ENCODE measurements around the gene PIK3R4. TPM values are rescaled to one million over a fixed set of nuclear protein-coding genes. Genes with fewer than 3 reads are reported as not detected.

Gene PIK3R4
- total RNA-seq, 2 donors from 2014 or later = 29.0 to 30.8 TPM

DNA sequence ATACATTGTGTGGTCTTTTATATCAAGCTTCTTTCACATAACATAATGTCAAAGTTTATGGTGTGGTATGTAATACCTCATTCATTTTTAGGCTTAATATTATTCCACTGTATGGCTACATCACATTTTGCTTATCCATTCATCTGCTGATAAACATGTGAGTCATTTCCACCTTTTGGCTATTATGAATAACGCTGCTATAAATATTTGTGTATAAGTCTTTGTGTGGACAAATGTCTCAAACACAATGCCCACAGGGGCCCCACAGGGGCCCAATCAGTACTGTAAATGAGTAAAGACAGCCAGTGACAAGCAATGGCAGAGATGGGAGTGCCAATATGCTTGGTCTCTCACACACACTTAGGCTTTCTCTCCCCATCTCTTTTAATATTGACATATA lies 54.2 kb downstream of the PIK3R4 start:
- ATAC-seq = no peak
- Mint-ChIP-seq H3K4me3 (no peak overlapping the region), H3K4me1 (ENCODE audit: low read depth in 2 of 2) (peaks cover 4 to 8% of the 10 kb centered on the region in 2 donors)

DNA sequence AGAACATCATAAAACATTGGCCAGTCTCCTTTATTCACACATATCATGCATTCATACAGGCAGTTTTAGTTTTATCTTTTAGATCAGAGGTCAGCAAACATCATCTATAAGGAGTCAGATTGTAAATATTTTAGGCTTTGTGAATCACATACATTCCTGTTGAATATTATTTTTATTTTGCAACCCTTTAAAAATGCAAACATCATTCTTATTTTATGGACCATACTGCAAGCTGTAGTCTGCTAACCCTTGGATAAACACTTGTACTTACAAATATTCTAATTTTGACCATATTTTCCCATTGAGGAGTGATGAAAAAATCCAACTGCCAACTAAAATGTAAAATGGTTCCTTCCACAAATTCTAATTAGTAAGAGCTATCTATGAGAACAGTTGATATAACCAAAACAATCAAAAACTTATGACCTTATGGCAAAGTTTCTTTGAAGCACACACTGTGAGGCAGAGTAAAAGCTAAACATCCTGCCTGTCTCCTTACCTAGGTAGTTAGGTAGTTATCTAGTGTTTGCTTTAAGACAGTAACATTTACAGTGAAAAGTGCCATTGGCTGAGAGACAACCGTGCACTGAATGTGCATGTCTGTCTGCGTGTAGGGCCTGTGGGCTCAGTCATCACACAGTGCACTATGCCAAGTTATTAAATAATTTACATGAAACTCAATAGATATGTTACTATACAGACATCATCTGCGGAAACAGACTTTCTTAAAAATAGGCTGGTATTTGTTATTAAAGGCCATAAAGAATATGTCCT lies 57.7 kb downstream of the PIK3R4 start:
- Mint-ChIP-seq H3K4me1 (ENCODE audit: low read depth in 2 of 2) (peaks cover 4 to 8% of the 10 kb centered on the region in 2 donors), H3K4me3 (no peak overlapping the region), H3K27ac (no peak overlapping the region), H3K9me3 (no peaks in the 10 kb centered on the region), H3K27me3 (no peaks in the 10 kb centered on the region), H3K36me3 (peaks cover 23% of the 10 kb centered on the region)
- no peak for DNase-seq (ENCODE audit: low spot score)
- no peak for ATAC-seq

More for the DNA sequence above, 54.2 kb downstream of the PIK3R4 start:
- H3K27me3 Mint-ChIP-seq = no peaks in the 10 kb centered on the region
- no peaks in the 10 kb centered on the region for H3K9me3 Mint-ChIP-seq
- DNase-seq (ENCODE audit: low spot score) = no peak
- H3K36me3 Mint-ChIP-seq = peaks cover 21% of the 10 kb centered on the region
- no peak overlapping the region for H3K27ac Mint-ChIP-seq

DNA sequence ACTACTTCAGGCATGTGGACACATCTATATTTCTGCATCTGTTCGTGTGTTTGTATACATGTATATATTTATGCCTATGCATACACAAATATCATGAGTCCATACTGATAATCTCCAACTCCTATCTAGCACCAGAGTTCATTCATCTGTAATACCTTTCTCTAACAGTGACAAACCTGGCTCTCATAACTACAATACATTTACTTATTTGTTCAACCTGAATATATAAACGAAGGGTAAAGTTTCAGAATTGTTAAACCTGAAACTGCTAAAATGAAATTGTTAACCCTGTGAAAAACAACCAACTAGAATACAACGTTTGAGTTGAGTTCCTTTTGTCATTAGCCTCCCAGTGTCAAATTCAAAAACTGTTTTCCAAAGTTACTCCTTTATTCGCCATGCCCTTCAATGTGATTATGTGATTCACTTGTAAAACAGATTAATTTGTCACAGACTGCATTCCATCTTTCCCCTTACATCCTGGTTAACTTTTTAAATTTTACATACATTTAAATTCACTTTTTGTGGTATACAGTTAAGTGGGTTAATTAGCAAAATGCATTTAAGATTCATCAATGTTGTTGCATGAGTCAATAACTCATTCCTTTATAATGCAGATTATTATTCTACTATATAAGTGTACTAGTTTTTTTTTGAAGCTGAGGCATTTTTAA lies 58.5 kb downstream of the PIK3R4 start:
- peaks cover 30% of the 10 kb centered on the region for H3K36me3 Mint-ChIP-seq
- no peak overlapping the region for H3K27ac Mint-ChIP-seq
- no peak overlapping the region for H3K4me3 Mint-ChIP-seq
- no peak for ATAC-seq
- no peak for DNase-seq (ENCODE audit: low spot score)
- H3K4me1 Mint-ChIP-seq (ENCODE audit: low read depth in 2 of 2) = peaks cover 4 to 8% of the 10 kb centered on the region in 2 donors
- no peaks in the 10 kb centered on the region for H3K9me3 Mint-ChIP-seq
- H3K27me3 Mint-ChIP-seq = no peaks in the 10 kb centered on the region

DNA sequence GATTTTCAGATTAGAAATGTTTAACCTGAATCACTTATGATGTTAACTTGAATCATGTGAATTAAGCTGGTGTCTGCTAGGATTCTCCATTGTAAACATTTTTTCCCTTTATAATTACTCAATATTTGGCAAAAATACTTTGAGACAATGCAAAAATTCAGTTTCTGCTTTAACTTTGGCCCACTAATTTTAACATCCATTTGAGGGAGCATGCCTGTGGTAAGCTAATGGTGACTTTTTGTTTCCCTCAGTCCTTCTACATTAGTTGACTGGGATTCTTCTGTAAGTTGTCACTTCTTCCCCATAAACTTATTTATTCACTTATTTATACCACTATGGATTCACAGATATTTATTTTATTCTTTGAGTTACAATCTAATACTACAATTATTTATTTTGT lies 59.3 kb downstream of the PIK3R4 start:
- Mint-ChIP-seq H3K4me1 (ENCODE audit: low read depth in 2 of 2) (peaks cover 4 to 8% of the 10 kb centered on the region in 2 donors), H3K36me3 (peaks cover 35% of the 10 kb centered on the region), H3K27me3 (no peaks in the 10 kb centered on the region), H3K27ac (no peak overlapping the region), H3K9me3 (no peaks in the 10 kb centered on the region), H3K4me3 (no peak overlapping the region)
- DNase-seq (ENCODE audit: low spot score) (no peak), ATAC-seq (no peak)

DNA sequence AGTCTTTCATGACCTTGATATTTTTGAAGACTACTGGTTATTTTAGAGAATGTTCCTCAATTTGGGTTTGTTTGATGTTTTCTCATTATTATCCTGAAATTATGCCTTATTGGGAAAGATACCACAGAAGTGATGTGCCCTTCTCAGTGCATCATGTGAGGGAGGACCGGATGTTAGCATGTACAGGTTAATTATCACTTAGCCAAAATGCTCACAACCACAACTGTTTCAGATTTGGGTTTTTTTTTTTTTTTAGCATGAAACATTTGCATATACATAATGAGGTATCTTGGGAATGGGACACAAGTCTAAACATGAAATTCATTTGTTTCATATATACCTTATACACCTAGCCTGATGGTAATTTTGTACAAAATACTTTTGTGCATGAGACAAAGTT lies 59.8 kb downstream of the PIK3R4 start:
- peaks cover 4 to 8% of the 10 kb centered on the region in 2 donors for H3K4me1 Mint-ChIP-seq (ENCODE audit: low read depth in 2 of 2)
- ATAC-seq (no peak), DNase-seq (ENCODE audit: low spot score) (no peak)
- peaks cover 33% of the 10 kb centered on the region for H3K36me3 Mint-ChIP-seq
- no peak overlapping the region for H3K4me3 Mint-ChIP-seq
- no peaks in the 10 kb centered on the region for H3K9me3 Mint-ChIP-seq
- no peak overlapping the region for H3K27ac Mint-ChIP-seq
- H3K27me3 Mint-ChIP-seq = no peaks in the 10 kb centered on the region

DNA sequence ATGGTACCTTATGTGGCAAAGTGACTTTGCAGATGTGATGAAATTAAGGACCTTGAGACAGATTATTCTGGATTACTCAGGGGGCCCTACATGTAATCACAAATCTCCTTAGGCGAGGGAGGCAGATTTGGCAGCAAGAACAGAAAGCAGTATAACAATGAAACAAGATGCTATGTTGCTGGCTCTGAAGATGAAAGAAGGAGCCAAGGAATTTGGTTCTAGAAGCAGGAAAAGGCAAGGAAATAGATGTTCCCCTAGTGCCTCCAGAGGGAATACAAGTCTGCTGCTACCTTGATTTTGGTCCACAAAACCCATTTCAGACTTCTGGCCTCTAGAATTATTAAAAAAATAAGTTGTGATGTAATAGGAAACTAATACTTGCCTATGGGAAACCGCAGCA lies 64.5 kb downstream of the PIK3R4 start:
- Mint-ChIP-seq H3K4me3 (no peak overlapping the region), H3K27me3 (no peaks in the 10 kb centered on the region), H3K4me1 (ENCODE audit: low read depth in 2 of 2) (no peaks in the 10 kb centered on the region), H3K9me3 (no peaks in the 10 kb centered on the region), H3K36me3 (peaks cover 20% of the 10 kb centered on the region), H3K27ac (no peak overlapping the region)
- DNase-seq (ENCODE audit: low spot score) (no peak), ATAC-seq (no peak)

DNA sequence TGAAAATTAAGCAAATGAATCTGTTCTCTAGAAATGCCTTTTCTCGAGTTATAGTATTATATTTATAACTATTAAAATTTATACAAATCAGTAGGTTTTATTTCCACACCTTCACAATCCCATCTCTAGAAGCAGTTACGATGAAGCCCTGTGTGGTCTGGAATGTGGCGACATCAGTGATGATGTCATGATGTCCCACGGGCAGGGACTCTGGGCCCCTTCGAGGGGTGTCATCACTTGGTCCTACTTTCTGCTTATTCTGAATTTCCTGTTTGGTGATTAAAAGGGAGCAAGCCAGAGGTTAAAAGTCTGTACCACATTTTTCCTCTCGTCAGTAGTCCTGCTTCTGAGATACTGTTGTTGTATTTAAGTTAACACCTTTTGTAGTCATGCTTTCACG lies 67.4 kb downstream of the PIK3R4 start:
- Mint-ChIP-seq H3K4me3 (no peak overlapping the region), H3K9me3 (no peaks in the 10 kb centered on the region), H3K36me3 (peaks cover 26% of the 10 kb centered on the region), H3K27ac (no peak overlapping the region), H3K4me1 (ENCODE audit: low read depth in 2 of 2) (no peaks in the 10 kb centered on the region), H3K27me3 (no peaks in the 10 kb centered on the region)
- DNase-seq (ENCODE audit: low spot score) (no peak), ATAC-seq (no peak)

GRCh38 chr3:130677343-130677742 lies 69.3 kb downstream of the PIK3R4 start:
- no peaks in the 10 kb centered on the region for H3K4me1 Mint-ChIP-seq (ENCODE audit: low read depth in 2 of 2)
- no peak overlapping the region for H3K27ac Mint-ChIP-seq
- DNase-seq (ENCODE audit: low spot score) = no peak
- H3K4me3 Mint-ChIP-seq = no peak overlapping the region
- H3K27me3 Mint-ChIP-seq = no peaks in the 10 kb centered on the region
- ATAC-seq = no peak
- H3K9me3 Mint-ChIP-seq = no peaks in the 10 kb centered on the region
- peaks cover 10% of the 10 kb centered on the region for H3K36me3 Mint-ChIP-seq

- H3K4me3 Mint-ChIP-seq = no peak overlapping the region
- no peaks in the 10 kb centered on the region for H3K27me3 Mint-ChIP-seq
- no peak overlapping the region for H3K27ac Mint-ChIP-seq
- DNase-seq (ENCODE audit: low spot score) (no peak), ATAC-seq (no peak)
- peaks cover 6% of the 10 kb centered on the region for H3K36me3 Mint-ChIP-seq
- no peaks in the 10 kb centered on the region for H3K9me3 Mint-ChIP-seq
- no peaks in the 10 kb centered on the region for H3K4me1 Mint-ChIP-seq (ENCODE audit: low read depth in 2 of 2)
Measured at GRCh38 chr3:130671545-130672312, 74.9 kb downstream of the PIK3R4 start.

DNA sequence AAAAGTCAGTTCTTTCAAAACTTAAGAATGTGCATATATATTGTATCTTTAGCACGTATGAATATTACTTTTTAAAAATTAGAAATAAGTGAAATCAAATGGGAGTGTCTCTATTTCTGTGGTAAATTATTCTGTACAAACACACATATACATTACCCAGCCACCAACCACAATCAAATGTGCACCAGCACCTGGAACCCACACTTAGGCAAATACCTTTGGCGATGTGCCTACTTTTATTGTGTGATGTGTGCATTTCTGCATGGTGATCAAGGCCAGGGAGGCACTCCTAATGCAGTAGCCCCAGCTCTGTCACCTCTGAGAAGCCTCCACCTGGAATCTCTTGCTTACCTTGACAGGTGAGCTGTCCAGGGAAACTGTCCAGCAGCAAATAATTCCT lies 76.9 kb downstream of the PIK3R4 start:
- no peak for DNase-seq (ENCODE audit: low spot score)
- Mint-ChIP-seq H3K4me3 (no peak overlapping the region), H3K4me1 (ENCODE audit: low read depth in 2 of 2) (peaks cover 0 to 6% of the 10 kb centered on the region in 2 donors), H3K36me3 (peaks cover 4% of the 10 kb centered on the region), H3K27me3 (no peaks in the 10 kb centered on the region), H3K9me3 (no peaks in the 10 kb centered on the region), H3K27ac (no peak overlapping the region)
- no peak for ATAC-seq

DNA sequence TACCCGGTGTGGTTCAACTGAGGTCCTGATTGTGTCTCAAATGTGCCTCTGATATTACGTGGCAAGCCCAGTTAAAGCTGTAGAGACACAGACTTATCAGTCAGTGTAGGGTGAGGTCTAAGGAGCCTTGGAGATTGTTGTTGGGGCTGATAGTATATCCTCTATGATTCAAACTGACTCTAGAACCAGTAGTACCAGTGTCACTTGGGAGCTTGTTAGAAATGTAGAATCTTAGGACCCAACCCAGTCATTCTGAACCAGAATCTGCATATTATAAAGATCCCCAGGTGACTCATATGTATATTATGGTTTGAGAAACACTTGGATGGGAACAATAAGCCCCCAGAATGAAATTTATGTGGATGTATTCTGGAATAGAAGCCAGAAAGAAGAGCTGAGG lies 83.5 kb downstream of the PIK3R4 start:
- DNase-seq (ENCODE audit: low spot score) = no peak
- Mint-ChIP-seq H3K27me3 (no peaks in the 10 kb centered on the region), H3K4me1 (ENCODE audit: low read depth in 2 of 2) (peaks cover 0 to 6% of the 10 kb centered on the region in 2 donors), H3K27ac (no peak overlapping the region), H3K36me3 (no peaks in the 10 kb centered on the region), H3K4me3 (no peak overlapping the region), H3K9me3 (no peaks in the 10 kb centered on the region)
- no peak for ATAC-seq

GRCh38 chr3:130662501-130662996 lies 84.1 kb downstream of the PIK3R4 start:
- H3K4me1 Mint-ChIP-seq (ENCODE audit: low read depth in 2 of 2) = peaks cover 0 to 6% of the 10 kb centered on the region in 2 donors
- H3K9me3 Mint-ChIP-seq = no peaks in the 10 kb centered on the region
- DNase-seq (ENCODE audit: low spot score) (no peak), ATAC-seq (no peak)
- no peak overlapping the region for H3K27ac Mint-ChIP-seq
- no peaks in the 10 kb centered on the region for H3K27me3 Mint-ChIP-seq
- H3K36me3 Mint-ChIP-seq = no peaks in the 10 kb centered on the region
- H3K4me3 Mint-ChIP-seq = no peak overlapping the region

- Mint-ChIP-seq H3K27me3 (no peaks in the 10 kb centered on the region), H3K4me3 (no peak overlapping the region), H3K36me3 (no peaks in the 10 kb centered on the region)
Measured at GRCh38 chr3:130661140-130661891, 85.3 kb downstream of the PIK3R4 start.

More at GRCh38 chr3:130661140-130661891, 85.3 kb downstream of the PIK3R4 start:
- Mint-ChIP-seq H3K9me3 (no peaks in the 10 kb centered on the region), H3K27ac (no peak overlapping the region), H3K4me1 (ENCODE audit: low read depth in 2 of 2) (peaks cover 0 to 6% of the 10 kb centered on the region in 2 donors)
- DNase-seq (ENCODE audit: low spot score) (no peak), ATAC-seq (no peak)
